GM19467 (cell line): ENCODE results near the gene MORN1.

Source experiments
- ATAC-seq: cut with Tn5 transposase; IDR thresholded peaks from one replicate; pipeline ENCODE4 v1.9.1; 2021; ENCODE audit warnings: mild to moderate bottlenecking, moderate library complexity; ENCODE audit not compliant: unreplicated experiment

The MORN1 gene

GRCh38 chr1:2375923-2376260 lies 15.5 kb downstream of the MORN1 start:
- ATAC-seq, result no peak

GRCh38 chr1:2375246-2375922 lies 16.0 kb downstream of the MORN1 start:
- ATAC-seq, result no peak

- ATAC-seq, result no peak
These were observed 16.9 kb downstream of the MORN1 start for GRCh38 chr1:2374252-2375155.

GRCh38 chr1:2373551-2374251 lies 17.7 kb downstream of the MORN1 start:
- no peak for ATAC-seq

- ATAC-seq, result no peak
These were observed 18.5 kb downstream of the MORN1 start for GRCh38 chr1:2372551-2373490.

- no peak for ATAC-seq
These were observed 23.2 kb downstream of the MORN1 start for GRCh38 chr1:2368053-2368744.

GRCh38 chr1:2363847-2364513 lies 27.4 kb downstream of the MORN1 start:
- ATAC-seq, result no peak

- no peak for ATAC-seq
These were observed 30.6 kb downstream of the MORN1 start for GRCh38 chr1:2360588-2361364.

- no peak for ATAC-seq
These were observed 32.4 kb downstream of the MORN1 start for GRCh38 chr1:2358651-2359640.

GRCh38 chr1:2358072-2358471 lies 33.3 kb downstream of the MORN1 start:
- no peak for ATAC-seq

GRCh38 chr1:2356911-2357845 lies 34.2 kb downstream of the MORN1 start:
- no peak for ATAC-seq

- ATAC-seq, result no peak
These were observed 35.0 kb downstream of the MORN1 start for GRCh38 chr1:2356401-2356800.

- no peak for ATAC-seq
These were observed 35.7 kb downstream of the MORN1 start for GRCh38 chr1:2355373-2356261.

GRCh38 chr1:2354511-2355372 lies 36.6 kb downstream of the MORN1 start:
- no peak for ATAC-seq
